Measurements from ENCODE around the gene CSNK1D.

Gene CSNK1D

DNA sequence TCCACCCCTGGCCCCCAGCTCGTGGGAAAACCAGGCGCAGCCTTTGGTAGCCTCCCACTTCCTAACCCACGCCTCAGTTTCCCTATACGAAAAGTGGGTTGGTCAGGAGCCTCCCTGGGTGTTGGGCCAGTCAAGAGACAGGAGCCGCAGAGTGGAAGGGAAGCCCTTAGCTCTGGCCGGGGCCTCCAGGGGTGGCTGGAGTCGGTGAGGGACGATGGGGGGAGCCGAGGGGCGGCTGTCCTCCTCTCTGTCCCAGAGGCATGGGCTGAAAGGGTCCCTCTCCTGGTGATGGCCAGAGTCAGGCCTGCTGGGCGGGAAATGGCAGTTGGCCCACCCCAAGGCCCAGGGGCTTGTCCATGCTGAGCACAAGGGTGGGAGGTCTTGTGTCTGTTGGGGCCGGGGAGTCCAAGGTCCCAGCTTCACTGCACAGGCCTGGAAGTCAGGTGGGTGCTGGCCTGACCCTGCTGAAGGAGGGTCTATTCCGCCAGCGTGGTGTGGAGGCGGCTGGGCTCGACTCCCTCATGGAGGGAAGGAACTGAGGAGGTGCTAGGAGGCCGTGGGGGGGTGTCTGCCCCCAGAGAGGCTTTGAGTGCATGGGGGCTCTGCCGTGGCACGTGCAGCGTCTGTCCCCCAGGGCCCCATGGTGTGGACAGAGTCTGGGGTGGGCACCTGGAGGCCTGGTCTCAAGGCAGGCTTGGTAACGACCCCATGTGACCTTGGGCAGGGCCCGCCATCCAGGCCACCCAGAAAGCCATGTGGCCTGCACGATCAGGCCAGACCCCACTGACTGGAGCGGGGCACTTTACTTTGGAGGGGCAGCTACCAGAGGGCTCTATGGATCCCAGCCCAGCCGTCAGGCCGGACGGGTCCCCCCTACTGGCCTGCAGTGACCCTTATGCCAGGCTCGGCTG, 43.5 kb downstream of the CSNK1D start:
- Histone ChIP-seq H3K9me2 (replicated peaks; ENCODE audit: low read depth, low read length) (no peaks in the 10 kb centered on the region), H2AFZ (ENCODE audit: low read length) (no peak overlapping the region), H3K4me1 (ENCODE audit: insufficient read depth, low read length, poor library complexity, severe bottlenecking) (peaks cover 19% of the 10 kb centered on the region), H3K27me3 (ENCODE audit: insufficient read depth, low read length, poor library complexity, severe bottlenecking) (no peaks in the 10 kb centered on the region), H3K36me3 (ENCODE audit: insufficient read depth, low read length) (peaks cover 5% of the 10 kb centered on the region; the same call in 1 of the 2 replicates), H3K4me3 (ENCODE audit: low read length, poor library complexity, severe bottlenecking) (peak overlapping the region; percentile 93), H3K4me2 (ENCODE audit: low read depth, low read length, poor library complexity, severe bottlenecking) (peak overlapping the region; percentile 80), H3K9me3 (ENCODE audit: insufficient read depth, low read depth, low read length) (no peaks in the 10 kb centered on the region), H3F3A (ENCODE audit: low read depth) (no peaks in the 10 kb centered on the region), H4K20me1 (ENCODE audit: insufficient read depth, low read length, poor library complexity, severe bottlenecking) (peaks cover 56% of the 10 kb centered on the region), H3K9ac (ENCODE audit: low read depth, low read length, poor library complexity, severe bottlenecking) (peak overlapping the region; percentile 98), H3K79me2 (ENCODE audit: insufficient read depth, low read length) (peaks cover 83% of the 10 kb centered on the region)
- no peak for TF ChIP-seq EZH2phosphoT487 (IDR thresholded peaks at IDR 0.05; ENCODE audit: borderline replicate concordance)
- TF ChIP-seq CTCF (conservative IDR thresholded peaks at IDR 0.05; ENCODE audit: low read length): no peak

- peak within 1 kb of the TSS; percentile 99 for H3K9ac ChIP-seq (ENCODE audit: low read depth, low read length, poor library complexity, severe bottlenecking)
- no peak for TF ChIP-seq CTCF (conservative IDR thresholded peaks at IDR 0.05; ENCODE audit: low read length)
- H3K79me2 ChIP-seq (ENCODE audit: insufficient read depth, low read length): peaks cover 75% of the 10 kb centered on the region
- peaks cover 47% of the 10 kb centered on the region for H4K20me1 ChIP-seq (ENCODE audit: insufficient read depth, low read length, poor library complexity, severe bottlenecking)
- peak within 1 kb of the TSS; percentile 93 for H3K4me3 ChIP-seq (ENCODE audit: low read length, poor library complexity, severe bottlenecking)
- peak within 1 kb of the TSS; percentile 89 for H3K4me2 ChIP-seq (ENCODE audit: low read depth, low read length, poor library complexity, severe bottlenecking)
- H3K9me2 ChIP-seq (replicated peaks; ENCODE audit: low read depth, low read length): no peaks in the 10 kb centered on the region
- peak within 1 kb of the TSS; percentile 63; the same call in 1 of the 2 replicates for H2AFZ ChIP-seq (ENCODE audit: low read length)
- no peaks in the 10 kb centered on the region for H3K27me3 ChIP-seq (ENCODE audit: insufficient read depth, low read length, poor library complexity, severe bottlenecking)
- no peaks in the 10 kb centered on the region for H3F3A ChIP-seq (ENCODE audit: low read depth)
- no peaks in the 10 kb centered on the region; the same call in 1 of the 2 replicates for H3K36me3 ChIP-seq (ENCODE audit: insufficient read depth, low read length)
- peaks cover 19% of the 10 kb centered on the region for H3K4me1 ChIP-seq (ENCODE audit: insufficient read depth, low read length, poor library complexity, severe bottlenecking)
- H3K9me3 ChIP-seq (ENCODE audit: insufficient read depth, low read depth, low read length): no peaks in the 10 kb centered on the region
Observed at GRCh38 chr17:82228842-82229697, 44.4 kb downstream of the CSNK1D start, which contains the start of gene SLC16A3. Gene SLC16A3 (plus strand): TSS chr17:82229042. CDS start chr17:82236009, 6,967 bp downstream.

GRCh38 chr17:82228278-82228841, 45.1 kb downstream of the CSNK1D start:
- H2AFZ ChIP-seq (ENCODE audit: low read length): peak overlapping the region; percentile 63; the same call in 1 of the 2 replicates
- peaks cover 17% of the 10 kb centered on the region for H3K4me1 ChIP-seq (ENCODE audit: insufficient read depth, low read length, poor library complexity, severe bottlenecking)
- no peaks in the 10 kb centered on the region for H3F3A ChIP-seq (ENCODE audit: low read depth)
- H3K4me2 ChIP-seq (ENCODE audit: low read depth, low read length, poor library complexity, severe bottlenecking): peak overlapping the region; percentile 89
- H3K9ac ChIP-seq (ENCODE audit: low read depth, low read length, poor library complexity, severe bottlenecking): peak overlapping the region; percentile 99
- H4K20me1 ChIP-seq (ENCODE audit: insufficient read depth, low read length, poor library complexity, severe bottlenecking): peaks cover 41% of the 10 kb centered on the region
- H3K4me3 ChIP-seq (ENCODE audit: low read length, poor library complexity, severe bottlenecking): peak overlapping the region; percentile 93
- peaks cover 67% of the 10 kb centered on the region for H3K79me2 ChIP-seq (ENCODE audit: insufficient read depth, low read length)
- no peaks in the 10 kb centered on the region for H3K27me3 ChIP-seq (ENCODE audit: insufficient read depth, low read length, poor library complexity, severe bottlenecking)
- no peaks in the 10 kb centered on the region for H3K9me3 ChIP-seq (ENCODE audit: insufficient read depth, low read depth, low read length)
- no peaks in the 10 kb centered on the region for H3K9me2 ChIP-seq (replicated peaks; ENCODE audit: low read depth, low read length)
- TF ChIP-seq CTCF (conservative IDR thresholded peaks at IDR 0.05; ENCODE audit: low read length): no peak
- no peak for TF ChIP-seq EZH2phosphoT487 (IDR thresholded peaks at IDR 0.05; ENCODE audit: borderline replicate concordance)
- no peaks in the 10 kb centered on the region for H3K36me3 ChIP-seq (ENCODE audit: insufficient read depth, low read length)
